ENCODE results near the gene ACTR1B. TPM values are rescaled to one million over a fixed set of nuclear protein-coding genes. Genes with fewer than 3 reads are reported as not detected.
"Not testable (repeated sequence)": the region's sequence is repeated elsewhere in the genome, so short reads cannot be mapped to it uniquely, and the experiment has no call there.

The ACTR1B gene
- total and polyA plus RNA-seq, 4 donors, result 36.4 to 80.0 (median 61.9) TPM

GRCh38 chr2:97617911-97618310, 45.9 kb downstream of the ACTR1B start:
- Histone ChIP-seq H3K27me3 (ENCODE audit: control insufficient read depth in 3 of 3, insufficient read depth in 3 of 3, low read length in 2 of 3) (no peaks in the 10 kb centered on the region), H3K4me1 (ENCODE audit: control insufficient read depth in 5 of 5, insufficient read depth in 5 of 5, low read length in 5 of 5) (no peaks in the 10 kb centered on the region), H3K27ac (ENCODE audit: low read depth in 1 of 2, low read length in 1 of 2) (no peak overlapping the region), H3K9ac (ENCODE audit: insufficient read depth in 1 of 2, low read length in 2 of 2) (no peak overlapping the region), H3K9me3 (ENCODE audit: control insufficient read depth in 4 of 4, insufficient read depth in 3 of 4, low read length in 3 of 4) (no peaks in the 10 kb centered on the region), H3K4me3 (no peak overlapping the region), H3K36me3 (ENCODE audit: control insufficient read depth in 4 of 4, insufficient read depth in 4 of 4, low read length in 4 of 4) (no peaks in the 10 kb centered on the region)
- TF ChIP-seq, protein P1, sequence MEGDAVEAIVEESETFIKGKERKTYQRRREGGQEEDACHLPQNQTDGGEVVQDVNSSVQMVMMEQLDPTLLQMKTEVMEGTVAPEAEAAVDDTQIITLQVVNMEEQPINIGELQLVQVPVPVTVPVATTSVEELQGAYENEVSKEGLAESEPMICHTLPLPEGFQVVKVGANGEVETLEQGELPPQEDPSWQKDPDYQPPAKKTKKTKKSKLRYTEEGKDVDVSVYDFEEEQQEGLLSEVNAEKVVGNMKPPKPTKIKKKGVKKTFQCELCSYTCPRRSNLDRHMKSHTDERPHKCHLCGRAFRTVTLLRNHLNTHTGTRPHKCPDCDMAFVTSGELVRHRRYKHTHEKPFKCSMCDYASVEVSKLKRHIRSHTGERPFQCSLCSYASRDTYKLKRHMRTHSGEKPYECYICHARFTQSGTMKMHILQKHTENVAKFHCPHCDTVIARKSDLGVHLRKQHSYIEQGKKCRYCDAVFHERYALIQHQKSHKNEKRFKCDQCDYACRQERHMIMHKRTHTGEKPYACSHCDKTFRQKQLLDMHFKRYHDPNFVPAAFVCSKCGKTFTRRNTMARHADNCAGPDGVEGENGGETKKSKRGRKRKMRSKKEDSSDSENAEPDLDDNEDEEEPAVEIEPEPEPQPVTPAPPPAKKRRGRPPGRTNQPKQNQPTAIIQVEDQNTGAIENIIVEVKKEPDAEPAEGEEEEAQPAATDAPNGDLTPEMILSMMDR (IDR thresholded peaks at IDR 0.05; ENCODE audit: control extremely low read depth, extremely low read depth), result no peak
- DNase-seq (no peak), ATAC-seq (ENCODE audit: insufficient read depth, low FRiP score) (no peak)
- 90 to 93% methylated on average over 2 to 6 of the region's 6 CpGs for WGBS, 2 donors

GRCh38 chr2:97615746-97616145, 48.1 kb downstream of the ACTR1B start:
- H3K27me3 ChIP-seq (ENCODE audit: control insufficient read depth in 3 of 3, insufficient read depth in 3 of 3, low read length in 2 of 3); H3K4me3 ChIP-seq; DNase-seq; ATAC-seq (ENCODE audit: insufficient read depth, low FRiP score); H3K9me3 ChIP-seq (ENCODE audit: control insufficient read depth in 4 of 4, insufficient read depth in 3 of 4, low read length in 3 of 4); H3K9ac ChIP-seq (ENCODE audit: insufficient read depth in 1 of 2, low read length in 2 of 2); H3K36me3 ChIP-seq (ENCODE audit: control insufficient read depth in 4 of 4, insufficient read depth in 4 of 4, low read length in 4 of 4); H3K4me1 ChIP-seq (ENCODE audit: control insufficient read depth in 5 of 5, insufficient read depth in 5 of 5, low read length in 5 of 5); H3K27ac ChIP-seq (ENCODE audit: low read depth in 1 of 2, low read length in 1 of 2): not testable (repeated sequence)
- 56 to 80% methylated on average over 1 to 4 of the region's 8 CpGs for WGBS, 2 donors

- DNase-seq; H3K4me3 ChIP-seq; H3K27me3 ChIP-seq (ENCODE audit: control insufficient read depth in 3 of 3, insufficient read depth in 3 of 3, low read length in 2 of 3); ATAC-seq (ENCODE audit: insufficient read depth, low FRiP score); H3K4me1 ChIP-seq (ENCODE audit: control insufficient read depth in 5 of 5, insufficient read depth in 5 of 5, low read length in 5 of 5); H3K36me3 ChIP-seq (ENCODE audit: control insufficient read depth in 4 of 4, insufficient read depth in 4 of 4, low read length in 4 of 4); H3K9ac ChIP-seq (ENCODE audit: insufficient read depth in 1 of 2, low read length in 2 of 2); H3K9me3 ChIP-seq (ENCODE audit: control insufficient read depth in 4 of 4, insufficient read depth in 3 of 4, low read length in 3 of 4); H3K27ac ChIP-seq (ENCODE audit: low read depth in 1 of 2, low read length in 1 of 2): not testable (repeated sequence)
- 38 to 56% methylated on average over 1 to 3 of the region's 7 CpGs for WGBS, 2 donors
Measured at GRCh38 chr2:97611895-97612294, 51.9 kb downstream of the ACTR1B start.

DNA sequence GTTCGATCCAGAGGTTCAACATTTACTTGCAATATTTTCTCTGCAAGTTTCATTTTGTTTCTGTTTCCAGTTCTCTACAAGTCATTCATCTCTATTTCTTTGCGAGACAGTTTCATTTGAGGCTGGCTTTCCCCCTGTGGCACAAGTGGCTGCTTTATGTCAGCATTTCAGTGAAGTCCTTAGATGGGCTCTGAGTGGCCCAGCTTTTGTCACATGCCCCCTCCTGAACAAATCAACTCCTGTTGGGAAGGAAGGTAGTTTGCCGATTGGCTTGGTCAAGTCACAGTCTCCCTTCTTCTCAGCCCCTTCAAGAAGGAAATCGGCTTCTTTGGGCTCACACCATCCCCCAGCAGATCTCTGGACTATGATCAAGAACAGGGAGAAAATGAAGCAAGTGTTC, 55.1 kb downstream of the ACTR1B start:
- not testable (repeated sequence) for H3K9me3 ChIP-seq (ENCODE audit: control insufficient read depth in 4 of 4, insufficient read depth in 3 of 4, low read length in 3 of 4); H3K36me3 ChIP-seq (ENCODE audit: control insufficient read depth in 4 of 4, insufficient read depth in 4 of 4, low read length in 4 of 4); H3K27ac ChIP-seq (ENCODE audit: low read depth in 1 of 2, low read length in 1 of 2); H3K4me3 ChIP-seq; DNase-seq; H3K4me1 ChIP-seq (ENCODE audit: control insufficient read depth in 5 of 5, insufficient read depth in 5 of 5, low read length in 5 of 5); ATAC-seq (ENCODE audit: insufficient read depth, low FRiP score); H3K27me3 ChIP-seq (ENCODE audit: control insufficient read depth in 3 of 3, insufficient read depth in 3 of 3, low read length in 2 of 3); H3K9ac ChIP-seq (ENCODE audit: insufficient read depth in 1 of 2, low read length in 2 of 2)
- 83 to 98% methylated on average over 3 to 4 of the region's 4 CpGs for WGBS, 2 donors

Small RNA genes lying within 50 kb of the gene (small RNA-seq; reads per million reads assigned to genes)
- 0.12 reads per million for gene RNU4-8P (ENCODE audit: low replicate concordance)

Other genes with a start within 250 kb of the ACTR1B start
- gene ANKRD36B, start 74.2 kb downstream of the ACTR1B start, total RNA-seq, result 100 to 1,000 TPM in 1 of 2 donors, 10 to 100 TPM in 1; 15.9 to 110 TPM
- gene ANKRD36B, start 74.2 kb downstream of the ACTR1B start, polyA plus RNA-seq, result 10 to 100 TPM in 1 of 2 donors, 1 to 10 TPM in 1; 1.9 to 18.0 TPM
- 100 to 1,000 TPM; 104 to 215 TPM for gene COX5B, start 18.0 kb downstream of the ACTR1B start, total RNA-seq
- 100 to 1,000 TPM; 250 to 593 TPM for gene COX5B, start 18.0 kb downstream of the ACTR1B start, polyA plus RNA-seq
- 10 to 100 TPM; 12.1 to 19.0 TPM for gene C2orf92, start 5.7 kb upstream of the ACTR1B start, total RNA-seq
- gene C2orf92, start 5.7 kb upstream of the ACTR1B start, polyA plus RNA-seq, result 10 to 100 TPM in 1 of 2 donors, 1 to 10 TPM in 1; 1.8 to 16.4 TPM
- gene ZAP70, start 49.5 kb upstream of the ACTR1B start, total RNA-seq, result 1 to 10 TPM; 5.1 to 5.6 TPM
- 1 to 10 TPM; 5.4 to 8.3 TPM for gene ZAP70, start 49.5 kb upstream of the ACTR1B start, polyA plus RNA-seq

Data from lung (tissue), 13 donors.